Natural killer cell (primary cell): ENCODE measurements around the gene ASL. TPM values are rescaled to one million over a fixed set of nuclear protein-coding genes. Genes with fewer than 3 reads are reported as not detected.
"Not testable (repeated sequence)": the region's sequence is repeated elsewhere in the genome, so short reads cannot be mapped to it uniquely, and the experiment has no call there.

Experiments
- ATAC-seq, 3 donors: fragments of 150-1000 bp in 2 of 3; fragments of 200-7000 bp in 1 of 3; cut with Tn5 transposase; 1 replicate in 1 of 3; 2 replicates in 2 of 3; pipeline ENCODE4 v1.10.0; 2021; ENCODE audit warnings: mild to moderate bottlenecking in 2 of 3, moderate library complexity in 2 of 3
- DNase-seq, 2 donors: peaks; one replicate each; pipeline versions ENCODE4 v3.0.0 to v3.0.0-alpha.2; 2013 to 2021; ENCODE audit warnings: mixed read lengths in 1 of 2
- H3K27ac ChIP-seq: one replicate; pipeline ENCODE4 v1.5.1; 2013; ENCODE audit warnings: mild to moderate bottlenecking, low read length
- H3K27me3 ChIP-seq: one replicate; pipeline ENCODE4 v1.6.1; 2013; ENCODE audit warnings: low read length; ENCODE audit not compliant: control insufficient read depth, insufficient read depth
- H3K36me3 ChIP-seq: one replicate; pipeline ENCODE4 v1.6.1; 2013; ENCODE audit warnings: low read length; ENCODE audit not compliant: control insufficient read depth, insufficient read depth
- H3K4me1 ChIP-seq: one replicate; pipeline ENCODE4 v1.6.1; 2013; ENCODE audit warnings: low read length; ENCODE audit not compliant: control insufficient read depth, insufficient read depth
- H3K4me3 ChIP-seq: one replicate; pipeline ENCODE4 v1.5.1; 2013; ENCODE audit warnings: low read length
- H3K9me3 ChIP-seq: one replicate; pipeline ENCODE4 v1.6.1; 2013; ENCODE audit warnings: low read length; ENCODE audit not compliant: control insufficient read depth, insufficient read depth
- H3K27ac Mint-ChIP-seq, 2 donors: one replicate each; pipeline ENCODE4 v1.8.0; 2022; ENCODE audit warnings: mild to moderate bottlenecking in 2 of 2, mixed read lengths in 2 of 2, moderate library complexity in 1 of 2
- H3K27me3 Mint-ChIP-seq, 2 donors: one replicate each; pipeline ENCODE4 v1.8.0; 2022; ENCODE audit warnings: low read depth in 2 of 2, mixed read lengths in 2 of 2
- H3K36me3 Mint-ChIP-seq: one replicate; pipeline ENCODE4 v1.8.0; 2022; ENCODE audit warnings: mixed read lengths
- H3K4me1 Mint-ChIP-seq, 2 donors: one replicate each; pipeline ENCODE4 v1.8.0; 2022; ENCODE audit warnings: mixed read lengths in 2 of 2
- H3K4me3 Mint-ChIP-seq: one replicate; pipeline ENCODE4 v1.8.0; 2022; ENCODE audit warnings: mild to moderate bottlenecking, moderate library complexity, mixed read lengths
- H3K9me3 Mint-ChIP-seq, 2 donors: one replicate each; pipeline ENCODE4 v1.8.0; 2022; ENCODE audit warnings: mixed read lengths in 2 of 2
- CTCF ChIP-seq: fragments of 200-600 bp; IDR thresholded peaks from one replicate; pipeline ENCODE4 v1.8.0; 2022; ENCODE audit warnings: antibody characterized with exemption
- WGBS: methylation state at CpG from one replicate; pipeline ENCODE4 v1.1.7; 2013; ENCODE audit warnings: missing lambda C conversion rate; ENCODE audit not compliant: insufficient coverage; 5-methylcytosine and 5-hydroxymethylcytosine counted together
- intact Hi-C: fragments of 100-400 bp; cut with micrococcal nuclease; formaldehyde crosslinking; loops from one replicate; pipeline ENCODE4 v1.14.2; 2022
- total RNA-seq, 4 donors: library from RNA; stranded (reverse); fragments of 120-200 nt in 1 of 4; gene quantifications; one replicate each; pipeline versions ENCODE4 v1.2.3 to v1.2.4, GENCODE V29; 2013 to 2022

ASL gene
- total RNA-seq, 3 donors from 2014 or later (not counting 1 experiment from before 2014, with no cell fraction given): 58.1 to 69.9 (median 60.0) TPM

DNA sequence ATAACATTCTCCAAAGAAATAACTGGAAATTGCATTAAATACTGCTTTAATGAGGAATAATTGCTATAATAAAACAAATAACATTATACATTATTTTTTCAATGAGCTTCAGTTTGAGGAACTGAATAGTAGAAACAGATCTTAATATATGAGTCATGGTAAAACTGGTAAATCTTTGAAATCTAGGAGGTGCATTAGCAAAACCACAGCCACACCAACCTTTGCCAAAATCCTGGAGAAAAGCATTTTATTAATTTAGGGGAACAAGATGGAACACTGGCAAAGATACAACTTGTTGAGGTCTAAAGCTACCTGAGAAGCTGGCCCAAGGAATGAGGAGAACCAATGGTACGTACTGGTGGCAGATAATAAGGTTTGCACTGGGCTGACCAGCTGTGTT lies 5.4 kb upstream of the ASL start:
- intact Hi-C loops: no loop called here
- H3K27me3 Mint-ChIP-seq: no peaks in the 10 kb centered on the region
- H3K4me3 Mint-ChIP-seq: no peak overlapping the region
- H3K9me3 ChIP-seq: no peaks in the 10 kb centered on the region
- ATAC-seq (no peak), DNase-seq (no peak)
- no peak for TF ChIP-seq CTCF
- peaks cover 0 to 1% of the 10 kb centered on the region in 2 donors for H3K4me1 Mint-ChIP-seq
- 100% methylated on average over 1 of the region's 1 CpG for WGBS
- H3K9me3 Mint-ChIP-seq: no peaks in the 10 kb centered on the region
- H3K27ac Mint-ChIP-seq: no peak overlapping the region
- no peaks in the 10 kb centered on the region for H3K27me3 ChIP-seq
- no peaks in the 10 kb centered on the region for H3K36me3 Mint-ChIP-seq
- H3K4me1 ChIP-seq: peaks cover 2% of the 10 kb centered on the region
- no peak overlapping the region for H3K27ac ChIP-seq
- no peaks in the 10 kb centered on the region for H3K36me3 ChIP-seq
- no peak overlapping the region for H3K4me3 ChIP-seq

- H3K36me3 ChIP-seq, H3K27ac ChIP-seq, H3K27me3 ChIP-seq, ATAC-seq, H3K9me3 ChIP-seq, H3K9me3 Mint-ChIP-seq, H3K4me3 Mint-ChIP-seq, H3K27me3 Mint-ChIP-seq, H3K36me3 Mint-ChIP-seq, H3K27ac Mint-ChIP-seq, H3K4me3 ChIP-seq, intact Hi-C loops: not testable (repeated sequence)
- 50% methylated on average over 6 of the region's 7 CpGs for WGBS
- peak in 1 of 2 donors; percentile 18 for DNase-seq
- peaks cover 11 to 15% of the 10 kb centered on the region in 2 donors for H3K4me1 Mint-ChIP-seq
- peaks cover 19% of the 10 kb centered on the region for H3K4me1 ChIP-seq
Measured at GRCh38 chr7:66072208-66072607, 3.4 kb upstream of the ASL start.

DNA sequence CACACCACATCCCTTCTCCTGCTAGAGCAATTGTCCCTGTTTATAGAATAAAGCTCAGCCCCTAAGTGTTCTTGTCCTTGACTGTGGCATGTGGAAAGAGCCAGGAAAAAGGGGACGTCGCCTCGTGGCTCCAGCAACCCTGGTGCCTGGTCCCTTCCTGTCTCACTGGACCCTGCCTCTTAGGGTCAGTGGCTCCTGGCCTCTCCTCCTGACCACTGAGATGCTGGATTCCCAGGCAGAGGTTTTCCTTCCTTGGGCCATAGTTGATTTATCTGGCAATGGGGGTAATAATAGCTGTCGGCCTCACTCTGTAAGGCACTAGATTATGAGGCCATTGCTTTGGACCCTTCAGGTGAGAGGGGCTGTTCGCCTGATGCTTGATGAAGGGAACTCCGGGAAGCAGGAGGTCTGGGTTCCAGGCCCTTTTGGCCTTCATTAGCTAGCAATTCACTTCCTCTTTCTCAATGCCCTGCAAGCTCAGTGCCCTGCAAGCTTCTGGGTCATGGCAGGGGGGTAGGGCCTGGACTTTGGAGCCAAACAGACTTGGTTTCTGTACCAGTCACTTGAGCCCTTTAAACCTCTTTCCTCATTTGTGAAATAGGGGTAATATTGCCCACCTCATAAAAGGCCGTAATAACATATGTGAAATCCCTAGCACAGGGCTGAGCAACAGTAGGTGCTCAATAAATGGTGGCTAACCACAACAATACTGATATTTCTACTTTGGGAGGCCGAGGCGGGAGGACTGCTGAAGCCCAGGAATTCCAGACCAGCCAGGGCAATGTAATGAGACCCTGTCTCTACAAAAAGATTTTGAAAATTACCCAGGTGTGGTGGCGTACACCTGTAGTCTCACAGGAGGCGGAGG lies 1.1 kb downstream of the ASL start:
- peak overlapping the region; percentile 82 for H3K27ac ChIP-seq
- intact Hi-C loops: loop anchor here (1.0 to 5.0 kb wide), 6 partner anchors 38 to 416 kb away; partner anchors contain the start of genes CRCP and TPST1
- H3K9me3 ChIP-seq: no peaks in the 10 kb centered on the region
- 76% methylated on average over 11 of the region's 11 CpGs for WGBS
- H3K4me3 ChIP-seq: peak overlapping the region; percentile 99
- H3K9me3 Mint-ChIP-seq: no peaks in the 10 kb centered on the region
- no peak for DNase-seq
- H3K27me3 ChIP-seq: no peaks in the 10 kb centered on the region
- TF ChIP-seq CTCF: no peak
- peaks cover 3% of the 10 kb centered on the region for H3K36me3 ChIP-seq
- H3K4me1 ChIP-seq: peaks cover 20% of the 10 kb centered on the region
- no peak for ATAC-seq
- H3K4me3 Mint-ChIP-seq: peak overlapping the region; percentile 88
- peaks cover 18 to 23% of the 10 kb centered on the region in 2 donors for H3K4me1 Mint-ChIP-seq
- H3K27ac Mint-ChIP-seq: peak overlapping the region; percentile 75 to 89
- no peaks in the 10 kb centered on the region for H3K36me3 Mint-ChIP-seq
- H3K27me3 Mint-ChIP-seq: no peaks in the 10 kb centered on the region

DNA sequence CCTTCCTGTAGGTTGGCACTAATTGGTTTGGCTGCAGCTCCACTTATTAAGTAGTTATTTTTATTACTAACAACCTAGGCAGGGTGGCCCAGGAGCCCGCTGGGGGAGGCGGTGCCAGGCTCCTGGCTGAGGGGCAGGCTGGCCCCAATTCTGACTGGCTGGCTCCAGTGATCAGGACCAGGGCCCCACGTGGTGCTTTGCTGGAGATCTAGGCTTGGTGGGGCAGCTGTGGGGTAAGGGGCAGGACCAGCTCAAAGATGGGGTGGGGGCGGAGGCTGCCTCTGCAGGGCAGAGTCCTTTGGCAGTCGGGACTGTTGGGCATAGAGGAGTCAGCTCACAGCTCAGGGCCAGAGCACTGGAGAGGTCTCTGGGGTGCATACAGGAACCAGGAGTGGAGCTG lies 2.4 kb downstream of the ASL start:
- ATAC-seq: no peak
- H3K9me3 Mint-ChIP-seq: no peaks in the 10 kb centered on the region

More for the DNA sequence above, 2.4 kb downstream of the ASL start:
- Histone ChIP-seq H3K27me3 (no peaks in the 10 kb centered on the region), H3K9me3 (no peaks in the 10 kb centered on the region), H3K27ac (no peak overlapping the region), H3K36me3 (peaks cover 5% of the 10 kb centered on the region), H3K4me3 (no peak overlapping the region), H3K4me1 (peaks cover 20% of the 10 kb centered on the region)
- Mint-ChIP-seq H3K4me1 (peaks cover 18 to 23% of the 10 kb centered on the region in 2 donors), H3K27me3 (no peaks in the 10 kb centered on the region), H3K27ac (peak overlapping the region in 1 of 2 donors; percentile 63), H3K36me3 (no peaks in the 10 kb centered on the region), H3K4me3 (no peak overlapping the region)
- intact Hi-C loops: loop anchor here (5.0 kb wide), 4 partner anchors 49 to 414 kb away; partner anchors contain the start of gene TPST1
- whole genome bisulfite sequencing: 94% methylated on average over 5 of the region's 5 CpGs
- TF ChIP-seq CTCF: no peak
- DNase-seq: no peak
